LNCaP clone FGC (cell line): ENCODE data around the gene PINK1.

Experiments
- DNase-seq: peaks from one replicate; pipeline ENCODE4 v3.0.0-alpha.2; 2011; ENCODE audit warnings: low read depth
- H3K4me3 ChIP-seq: 2 replicates; pipeline ENCODE4 v1.5.1; 2011; ENCODE audit warnings: mild to moderate bottlenecking, low read depth, low read length, control low read depth
- CTCF ChIP-seq: IDR thresholded peaks from 2 replicates; pipeline ENCODE4 v1.5.1; 2012; ENCODE audit warnings: mild to moderate bottlenecking; ENCODE audit not compliant: control insufficient read depth, insufficient read depth; ENCODE audit errors: extremely low read depth

PINK1 gene

GRCh38 chr1:20645414-20645813, 12.2 kb downstream of the PINK1 start:
- no peak for TF ChIP-seq CTCF
- H3K4me3 ChIP-seq = no peak overlapping the region

GRCh38 chr1:20648438-20648837, 15.2 kb downstream of the PINK1 start:
- H3K4me3 ChIP-seq = no peak overlapping the region
- TF ChIP-seq CTCF = no peak
- DNase-seq = no peak

More at GRCh38 chr1:20645414-20645813, 12.2 kb downstream of the PINK1 start:
- DNase-seq = no peak

GRCh38 chr1:20648946-20649345, 15.7 kb downstream of the PINK1 start:
- no peak overlapping the region for H3K4me3 ChIP-seq
- DNase-seq = no peak
- TF ChIP-seq CTCF = no peak

- DNase-seq = no peak
- no peak for TF ChIP-seq CTCF
- H3K4me3 ChIP-seq = no peak overlapping the region
Measured at GRCh38 chr1:20652300-20652699, 19.0 kb downstream of the PINK1 start.

GRCh38 chr1:20654104-20654690, 20.9 kb downstream of the PINK1 start:
- no peak for TF ChIP-seq CTCF
- no peak for DNase-seq
- H3K4me3 ChIP-seq = no peak overlapping the region

GRCh38 chr1:20657024-20657423, 23.8 kb downstream of the PINK1 start:
- TF ChIP-seq CTCF = no peak
- no peak for DNase-seq

More at GRCh38 chr1:20657024-20657423, 23.8 kb downstream of the PINK1 start:
- no peak overlapping the region for H3K4me3 ChIP-seq
